DND-41 (cell line): ENCODE measurements around the gene COPS6.

Experiments used
- EZH2 ChIP-seq: IDR thresholded peaks from 3 replicates; pipeline ENCODE4 v1.6.1; 2012; ENCODE audit warnings: borderline replicate concordance, low read depth, mild to moderate bottlenecking, moderate library complexity, low read length, inconsistent platforms; ENCODE audit not compliant: severe bottlenecking
- TF ChIP-seq, protein P1 (sequence below): IDR thresholded peaks from 2 replicates; pipeline ENCODE4 v1.5.1; 2012; ENCODE audit warnings: borderline replicate concordance, low read length, moderate library complexity, mild to moderate bottlenecking; ENCODE audit not compliant: poor library complexity, severe bottlenecking; ENCODE audit errors: extremely low read depth

DNA sequence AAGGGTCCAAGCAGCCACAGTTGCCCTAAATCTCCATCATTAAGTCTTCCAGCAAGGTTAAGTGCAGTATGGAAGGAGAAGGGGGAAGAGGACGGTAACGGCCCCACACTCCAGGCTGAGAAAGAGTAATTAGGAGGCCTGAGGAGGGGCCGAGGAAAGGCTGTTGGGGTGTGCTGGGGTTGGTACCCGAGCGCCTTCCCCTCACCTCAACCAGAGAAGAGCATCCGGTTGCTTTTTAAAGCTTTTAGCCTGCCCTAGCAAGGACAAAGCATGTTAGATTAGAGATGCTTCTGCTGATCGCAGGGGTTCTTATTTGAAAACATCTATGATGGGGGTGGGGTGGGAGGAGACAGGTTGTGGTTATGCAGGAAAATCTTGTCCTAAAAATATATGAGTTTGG lies 48.2 kb upstream of the COPS6 start:
- TF ChIP-seq, protein P1, sequence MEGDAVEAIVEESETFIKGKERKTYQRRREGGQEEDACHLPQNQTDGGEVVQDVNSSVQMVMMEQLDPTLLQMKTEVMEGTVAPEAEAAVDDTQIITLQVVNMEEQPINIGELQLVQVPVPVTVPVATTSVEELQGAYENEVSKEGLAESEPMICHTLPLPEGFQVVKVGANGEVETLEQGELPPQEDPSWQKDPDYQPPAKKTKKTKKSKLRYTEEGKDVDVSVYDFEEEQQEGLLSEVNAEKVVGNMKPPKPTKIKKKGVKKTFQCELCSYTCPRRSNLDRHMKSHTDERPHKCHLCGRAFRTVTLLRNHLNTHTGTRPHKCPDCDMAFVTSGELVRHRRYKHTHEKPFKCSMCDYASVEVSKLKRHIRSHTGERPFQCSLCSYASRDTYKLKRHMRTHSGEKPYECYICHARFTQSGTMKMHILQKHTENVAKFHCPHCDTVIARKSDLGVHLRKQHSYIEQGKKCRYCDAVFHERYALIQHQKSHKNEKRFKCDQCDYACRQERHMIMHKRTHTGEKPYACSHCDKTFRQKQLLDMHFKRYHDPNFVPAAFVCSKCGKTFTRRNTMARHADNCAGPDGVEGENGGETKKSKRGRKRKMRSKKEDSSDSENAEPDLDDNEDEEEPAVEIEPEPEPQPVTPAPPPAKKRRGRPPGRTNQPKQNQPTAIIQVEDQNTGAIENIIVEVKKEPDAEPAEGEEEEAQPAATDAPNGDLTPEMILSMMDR, result no peak
- no peak for TF ChIP-seq EZH2
